ENCODE measurements around the gene CPNE5.

DNA sequence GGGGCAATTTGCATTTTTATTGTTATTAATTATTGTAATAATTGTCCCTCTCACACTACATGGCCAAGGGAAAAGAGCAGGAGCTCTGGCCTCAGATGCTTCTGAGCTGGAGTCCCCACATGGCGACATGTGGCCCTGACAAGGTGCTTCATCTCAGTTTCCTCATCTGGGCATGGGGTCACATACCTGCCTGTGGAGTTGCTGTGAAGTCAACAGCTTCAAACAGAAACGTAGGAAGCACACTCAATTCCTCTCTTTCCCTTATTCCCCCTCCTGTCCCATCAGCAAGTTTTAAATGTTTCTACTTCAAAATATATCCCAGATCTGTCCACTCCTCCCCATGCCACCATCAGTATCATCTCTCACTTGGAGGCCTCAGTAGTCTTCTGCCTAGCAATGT, 8.7 kb downstream of the CPNE5 start:
- TF ChIP-seq, protein P1, sequence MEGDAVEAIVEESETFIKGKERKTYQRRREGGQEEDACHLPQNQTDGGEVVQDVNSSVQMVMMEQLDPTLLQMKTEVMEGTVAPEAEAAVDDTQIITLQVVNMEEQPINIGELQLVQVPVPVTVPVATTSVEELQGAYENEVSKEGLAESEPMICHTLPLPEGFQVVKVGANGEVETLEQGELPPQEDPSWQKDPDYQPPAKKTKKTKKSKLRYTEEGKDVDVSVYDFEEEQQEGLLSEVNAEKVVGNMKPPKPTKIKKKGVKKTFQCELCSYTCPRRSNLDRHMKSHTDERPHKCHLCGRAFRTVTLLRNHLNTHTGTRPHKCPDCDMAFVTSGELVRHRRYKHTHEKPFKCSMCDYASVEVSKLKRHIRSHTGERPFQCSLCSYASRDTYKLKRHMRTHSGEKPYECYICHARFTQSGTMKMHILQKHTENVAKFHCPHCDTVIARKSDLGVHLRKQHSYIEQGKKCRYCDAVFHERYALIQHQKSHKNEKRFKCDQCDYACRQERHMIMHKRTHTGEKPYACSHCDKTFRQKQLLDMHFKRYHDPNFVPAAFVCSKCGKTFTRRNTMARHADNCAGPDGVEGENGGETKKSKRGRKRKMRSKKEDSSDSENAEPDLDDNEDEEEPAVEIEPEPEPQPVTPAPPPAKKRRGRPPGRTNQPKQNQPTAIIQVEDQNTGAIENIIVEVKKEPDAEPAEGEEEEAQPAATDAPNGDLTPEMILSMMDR (IDR thresholded peaks at IDR 0.05): no peak
- no peak for TF ChIP-seq ESRRA (IDR thresholded peaks at IDR 0.05; ENCODE audit: borderline replicate concordance, low read length)
- no peak for TF ChIP-seq MAX (IDR thresholded peaks at IDR 0.05)
- TF ChIP-seq POLR2AphosphoS2 (conservative IDR thresholded peaks at IDR 0.05; ENCODE audit: low read length): no peak
